ENCODE data around the gene NPW.

DNA sequence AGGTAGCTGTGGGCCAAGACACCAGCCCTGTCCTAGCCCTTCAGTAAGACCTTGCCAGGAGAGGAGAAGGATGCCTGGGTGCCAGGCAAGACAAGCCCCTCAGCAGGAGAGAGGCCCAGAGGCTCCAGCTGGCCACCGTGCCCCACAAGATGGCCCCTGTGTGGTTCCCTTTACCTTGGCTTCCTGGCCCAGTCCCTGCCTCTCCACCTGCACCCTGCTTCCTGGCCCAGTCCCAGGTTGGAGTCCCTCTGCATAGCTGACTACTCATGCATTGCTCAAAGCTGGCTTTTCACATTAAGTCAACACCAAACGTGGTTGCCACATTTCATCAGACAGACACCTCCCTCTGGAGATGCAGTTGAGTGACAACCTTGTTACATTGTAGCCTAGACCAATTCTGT lies 25.9 kb upstream of the NPW start:
- TF ChIP-seq CTCF (IDR thresholded peaks at IDR 0.05) (no peak), POLR2AphosphoS5 (IDR thresholded peaks at IDR 0.05) (no peak)

All from esophagus muscularis mucosa (tissue), 3 donors.